OCI-LY3 (cell line): ENCODE data around the gene ATAD3C.

Experiments
- H2AFZ ChIP-seq: fragments of 200-600, 300-600 bp; shearing (Covaris generic); 2 replicates; pipeline ENCODE4 v1.6.0; 2014; ENCODE audit warnings: antibody characterized with exemption, low read depth, low read length
- H3K27ac ChIP-seq: fragments of 200-600, 300-600 bp; sonication (generic); 2 replicates; pipeline ENCODE4 v1.5.1; 2014; ENCODE audit warnings: mild to moderate bottlenecking, low read length, moderate library complexity, mixed read lengths
- H3K27me3 ChIP-seq: fragments of 200-600, 300-600 bp; sonication (generic); 2 replicates; pipeline ENCODE4 v1.6.1; 2014; ENCODE audit warnings: low read depth, low read length, mixed read lengths
- H3K36me3 ChIP-seq: fragments of 200-600, 300-600 bp; sonication (generic); replicated peaks from 2 replicates; pipeline ENCODE3; 2014; ENCODE audit warnings: low read depth, low read length, mixed read lengths
- H3K4me1 ChIP-seq: fragments of 300-600, 200-600 bp; sonication (generic); 2 replicates; pipeline ENCODE4 v1.6.1; 2014; ENCODE audit warnings: low read length, mixed read lengths
- H3K4me2 ChIP-seq: fragments of 200-600, 300-600 bp; sonication (generic); 2 replicates; pipeline ENCODE4 v1.6.1; 2014; ENCODE audit warnings: low read length, mixed read lengths
- H3K4me3 ChIP-seq: fragments of 300-600, 200-600 bp; sonication (generic); 2 replicates; pipeline ENCODE4 v1.5.1; 2014; ENCODE audit warnings: antibody characterized with exemption, mild to moderate bottlenecking, low read length, moderate library complexity
- H3K79me2 ChIP-seq: fragments of 300-600, 200-600 bp; shearing (Covaris generic); 2 replicates; pipeline ENCODE4 v1.6.1; 2014; ENCODE audit warnings: mild to moderate bottlenecking, low read length, mixed read lengths
- H3K9ac ChIP-seq: fragments of 300-600, 200-600 bp; shearing (Covaris generic); 2 replicates; pipeline ENCODE4 v1.6.0; 2014; ENCODE audit warnings: mild to moderate bottlenecking, low read length, moderate library complexity
- H3K9me3 ChIP-seq: fragments of 200-600, 300-600 bp; shearing (Covaris generic); 2 replicates; pipeline ENCODE4 v1.6.1; 2014; ENCODE audit warnings: low read length, mixed read lengths; ENCODE audit not compliant: insufficient read depth
- H4K20me1 ChIP-seq: fragments of 200-600, 300-600 bp; sonication (generic); 2 replicates; pipeline ENCODE4 v1.6.1; 2016; ENCODE audit warnings: low read length, mixed read lengths; ENCODE audit not compliant: insufficient read depth
- EZH2phosphoT487 ChIP-seq: fragments of 200-600 bp; shearing (Covaris generic); IDR thresholded peaks from 2 replicates; pipeline ENCODE4 v1.6.1; 2018; ENCODE audit warnings: antibody characterized with exemption, mixed run types, low read depth
- TF ChIP-seq, protein P1 (sequence below): fragments of 200-600, 300-600 bp; sonication (generic); IDR thresholded peaks from 2 replicates; pipeline ENCODE4 v1.5.1; 2014; ENCODE audit warnings: antibody characterized with exemption, low read length, low read depth

Gene ATAD3C

DNA sequence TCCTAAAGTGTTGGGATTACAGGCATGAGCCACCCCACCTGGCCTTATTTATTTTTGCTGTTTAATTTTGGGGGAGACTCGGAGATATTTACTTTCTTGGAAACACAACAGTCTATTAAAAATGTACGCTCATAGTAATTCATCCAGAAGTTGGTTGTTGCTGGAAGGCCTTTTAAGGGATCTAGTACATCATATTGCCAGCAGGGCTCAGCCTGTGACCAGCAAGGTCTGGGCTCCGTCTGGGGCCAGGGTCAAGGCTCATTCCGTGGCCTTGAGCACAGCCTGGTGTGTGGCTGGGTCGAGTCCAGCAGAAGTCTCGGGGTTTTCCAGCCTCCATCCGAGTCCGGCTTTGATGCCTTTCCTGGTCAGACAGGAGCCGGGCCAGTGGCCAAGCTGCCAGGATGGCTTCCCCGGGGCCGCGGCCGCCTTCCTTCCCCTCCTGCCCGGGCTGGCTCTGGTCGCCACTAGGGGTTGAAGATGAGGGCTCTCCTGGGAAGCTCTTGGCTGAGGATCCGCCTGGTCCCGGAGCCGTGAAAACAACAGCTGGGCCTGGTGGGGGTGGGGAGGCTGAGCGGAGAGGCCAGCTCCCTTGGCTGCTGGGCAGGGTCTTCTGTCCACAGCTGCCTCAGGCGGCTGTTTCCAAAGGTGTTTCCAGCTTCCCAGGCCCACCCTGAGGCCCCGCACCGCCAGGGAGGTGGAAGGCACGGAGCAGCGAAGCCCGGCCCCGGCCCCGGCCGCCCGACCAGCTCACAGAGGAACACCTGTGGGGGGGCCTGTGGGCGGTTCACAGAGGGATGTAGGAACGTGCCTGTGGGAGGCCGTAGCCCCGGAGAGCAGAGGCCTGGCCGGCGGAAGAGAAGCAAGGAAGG, 19.1 kb upstream of the ATAD3C start:
- no peak overlapping the region for H3K9ac ChIP-seq
- H3K4me3 ChIP-seq, result no peak overlapping the region
- no peaks in the 10 kb centered on the region for H3K9me3 ChIP-seq
- H3K4me2 ChIP-seq, result no peak overlapping the region
- no peaks in the 10 kb centered on the region for H3K79me2 ChIP-seq
- H3K27ac ChIP-seq, result no peak overlapping the region
- H3K36me3 ChIP-seq, result no peaks in the 10 kb centered on the region
- H3K4me1 ChIP-seq, result no peaks in the 10 kb centered on the region
- H4K20me1 ChIP-seq, result no peaks in the 10 kb centered on the region
- no peaks in the 10 kb centered on the region for H3K27me3 ChIP-seq
- H2AFZ ChIP-seq, result no peak overlapping the region
- TF ChIP-seq, protein P1, sequence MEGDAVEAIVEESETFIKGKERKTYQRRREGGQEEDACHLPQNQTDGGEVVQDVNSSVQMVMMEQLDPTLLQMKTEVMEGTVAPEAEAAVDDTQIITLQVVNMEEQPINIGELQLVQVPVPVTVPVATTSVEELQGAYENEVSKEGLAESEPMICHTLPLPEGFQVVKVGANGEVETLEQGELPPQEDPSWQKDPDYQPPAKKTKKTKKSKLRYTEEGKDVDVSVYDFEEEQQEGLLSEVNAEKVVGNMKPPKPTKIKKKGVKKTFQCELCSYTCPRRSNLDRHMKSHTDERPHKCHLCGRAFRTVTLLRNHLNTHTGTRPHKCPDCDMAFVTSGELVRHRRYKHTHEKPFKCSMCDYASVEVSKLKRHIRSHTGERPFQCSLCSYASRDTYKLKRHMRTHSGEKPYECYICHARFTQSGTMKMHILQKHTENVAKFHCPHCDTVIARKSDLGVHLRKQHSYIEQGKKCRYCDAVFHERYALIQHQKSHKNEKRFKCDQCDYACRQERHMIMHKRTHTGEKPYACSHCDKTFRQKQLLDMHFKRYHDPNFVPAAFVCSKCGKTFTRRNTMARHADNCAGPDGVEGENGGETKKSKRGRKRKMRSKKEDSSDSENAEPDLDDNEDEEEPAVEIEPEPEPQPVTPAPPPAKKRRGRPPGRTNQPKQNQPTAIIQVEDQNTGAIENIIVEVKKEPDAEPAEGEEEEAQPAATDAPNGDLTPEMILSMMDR, result no peak
- no peak for TF ChIP-seq EZH2phosphoT487

DNA sequence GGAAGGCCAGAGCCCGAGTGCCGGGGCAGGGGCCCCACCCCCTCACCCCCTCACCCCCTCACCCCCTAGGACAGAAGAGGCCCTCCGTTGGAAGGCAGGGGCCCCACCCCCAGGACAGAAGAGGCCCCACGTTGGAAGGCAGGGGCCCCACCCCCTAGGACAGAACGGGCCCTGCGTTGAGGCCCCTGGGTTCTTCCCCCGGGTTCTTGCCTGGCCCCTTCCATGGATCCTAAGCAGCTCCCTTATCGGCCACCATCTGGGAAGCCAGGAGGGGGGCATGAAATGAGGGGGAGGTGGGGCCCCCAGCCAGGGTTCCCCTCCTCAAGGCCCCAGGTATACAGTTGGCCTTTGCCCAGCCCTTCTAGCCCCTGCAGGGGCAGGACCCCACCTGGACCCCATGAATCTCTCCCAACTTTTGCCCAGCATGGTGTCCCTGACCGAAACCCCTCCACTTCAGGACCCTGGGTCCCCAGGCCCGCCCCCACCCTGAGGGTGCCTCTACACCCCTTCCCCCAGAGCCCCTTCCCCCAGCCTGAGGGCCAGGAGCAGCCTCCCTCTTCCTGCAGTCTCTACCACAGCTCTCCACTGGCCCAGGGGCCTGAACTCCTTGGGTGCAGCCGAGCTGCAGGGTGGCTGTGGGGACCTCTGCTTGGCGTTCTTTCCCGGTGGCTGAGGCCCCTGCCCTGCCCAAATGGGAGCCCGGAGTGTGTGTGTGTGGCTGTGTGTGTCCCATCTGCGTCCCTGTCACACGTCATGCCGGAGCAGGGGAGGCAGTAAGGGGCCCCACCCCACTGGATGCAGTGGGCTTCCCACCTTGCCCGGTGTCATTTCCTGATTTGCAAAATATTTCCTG, 18.3 kb upstream of the ATAD3C start:
- Histone ChIP-seq H2AFZ (no peak overlapping the region), H4K20me1 (no peaks in the 10 kb centered on the region), H3K4me3 (no peak overlapping the region), H3K9me3 (no peaks in the 10 kb centered on the region), H3K4me2 (no peak overlapping the region), H3K27me3 (no peaks in the 10 kb centered on the region), H3K4me1 (no peaks in the 10 kb centered on the region), H3K79me2 (no peaks in the 10 kb centered on the region), H3K27ac (no peak overlapping the region), H3K36me3 (no peaks in the 10 kb centered on the region), H3K9ac (no peak overlapping the region)
- TF ChIP-seq, protein P1, result no peak
- no peak for TF ChIP-seq EZH2phosphoT487

DNA sequence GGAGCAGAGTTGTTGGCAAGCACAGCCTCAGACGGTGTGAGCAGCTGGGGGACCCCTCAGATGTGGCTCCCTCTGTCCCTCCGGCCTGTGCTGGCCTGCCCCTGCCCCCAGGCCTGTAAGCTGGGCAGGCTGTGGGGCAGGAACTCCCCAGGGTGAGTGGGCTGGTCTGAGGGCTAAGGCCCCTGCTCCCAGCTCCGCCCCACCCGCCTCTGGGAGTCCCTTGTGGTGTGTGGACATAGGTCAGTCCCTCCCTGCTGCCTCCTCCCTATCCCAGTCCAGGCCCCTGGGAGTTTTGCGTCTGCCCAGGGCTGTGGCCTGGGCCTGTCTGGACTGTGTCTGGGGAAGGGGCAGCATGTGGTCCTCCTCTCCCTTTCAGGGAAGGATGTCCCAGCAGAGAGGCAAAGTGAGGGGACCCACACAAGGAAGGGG, 17.6 kb upstream of the ATAD3C start:
- no peaks in the 10 kb centered on the region for H3K79me2 ChIP-seq
- no peaks in the 10 kb centered on the region for H3K4me1 ChIP-seq
- no peaks in the 10 kb centered on the region for H3K36me3 ChIP-seq
- no peak overlapping the region for H2AFZ ChIP-seq
- H3K27me3 ChIP-seq, result no peaks in the 10 kb centered on the region
- no peak overlapping the region for H3K4me2 ChIP-seq
- H3K27ac ChIP-seq, result no peak overlapping the region
- TF ChIP-seq, protein P1, result no peak
- no peak for TF ChIP-seq EZH2phosphoT487
- no peak overlapping the region for H3K9ac ChIP-seq
- H3K9me3 ChIP-seq, result no peaks in the 10 kb centered on the region
- H4K20me1 ChIP-seq, result no peaks in the 10 kb centered on the region
- no peak overlapping the region for H3K4me3 ChIP-seq

DNA sequence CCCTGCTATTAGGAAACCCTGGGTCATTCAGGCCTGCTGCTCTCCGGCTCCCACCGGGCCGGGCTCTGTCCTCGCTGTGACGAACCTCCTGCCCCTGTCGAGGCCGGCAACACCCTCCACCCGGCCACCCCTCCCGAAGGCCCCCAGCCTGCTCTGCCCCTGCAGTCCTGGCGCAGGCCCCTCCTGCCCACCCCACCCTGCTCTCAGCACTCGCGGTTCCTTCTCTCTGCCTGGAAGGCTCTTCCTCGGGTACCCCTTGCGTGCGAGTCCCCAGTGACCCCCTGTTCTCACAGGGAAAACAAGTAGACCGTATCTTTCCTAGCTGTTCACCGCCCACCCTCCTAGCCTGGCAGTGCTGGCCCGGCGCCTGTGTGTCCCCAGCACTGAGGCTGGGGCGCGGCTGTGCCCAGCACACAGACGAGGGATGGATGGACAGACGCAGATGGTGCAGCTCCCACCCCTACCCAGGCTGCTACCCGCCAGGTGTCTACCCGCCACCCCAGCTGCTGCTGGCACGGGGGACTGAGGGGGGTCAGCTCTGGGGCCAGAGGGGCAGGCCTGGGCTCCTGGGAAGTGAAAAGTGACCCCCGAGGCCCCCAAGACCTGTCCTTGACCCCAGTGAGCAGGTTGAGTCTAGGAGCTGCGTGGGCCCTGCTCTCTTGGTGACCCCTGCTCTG, 17.1 kb upstream of the ATAD3C start:
- Histone ChIP-seq H3K4me1 (peaks cover 2% of the 10 kb centered on the region; the same call in 1 of the 2 replicates), H3K27ac (no peak overlapping the region), H3K27me3 (no peaks in the 10 kb centered on the region), H3K4me2 (no peak overlapping the region), H3K9me3 (no peaks in the 10 kb centered on the region), H3K79me2 (no peaks in the 10 kb centered on the region), H3K4me3 (no peak overlapping the region), H3K36me3 (no peaks in the 10 kb centered on the region), H2AFZ (no peak overlapping the region), H4K20me1 (no peaks in the 10 kb centered on the region), H3K9ac (no peak overlapping the region)
- TF ChIP-seq EZH2phosphoT487, result no peak
- TF ChIP-seq, protein P1, result no peak
